H1 (cell line): Measurements from ENCODE around the gene TNS3. TPM values are rescaled to one million over a fixed set of nuclear protein-coding genes. Genes with fewer than 3 reads are reported as not detected.

Experiments used
- CTCF ChIA-PET: fragments of 300-600 bp; sonication (Branson Sonifier 250); formaldehyde crosslinking; loops from one replicate; lab custom pipeline; 2021; ENCODE audit not compliant: partially characterized antibody; lab: Charles Lee
- POLR2A ChIA-PET: fragments of 300-600 bp; sonication (Branson Sonifier 250); formaldehyde crosslinking; loops from one replicate; lab custom pipeline; 2021; ENCODE audit warnings: inconsistent platforms; ENCODE audit not compliant: partially characterized antibody; lab: Charles Lee
- DNase-seq, 2 experiments: peaks; one replicate each; pipeline versions ENCODE4 v3.0.0 to v3.0.0-alpha.2; 2010 to 2022; ENCODE audit warnings: low spot score in 2 of 2, low read depth in 1 of 2, mixed read lengths in 1 of 2
- FAIRE-seq: peaks from 2 replicates; lab custom pipeline; 2011; peaks lifted over from hg19 to GRCh38; lab: Jason Lieb, UNC
- H2AFZ ChIP-seq: 2 replicates; pipeline ENCODE4 v1.8.1; 2012; ENCODE audit warnings: low read length, inconsistent platforms
- H2AK5ac ChIP-seq: 2 replicates; pipeline ENCODE4 v1.6.1; 2013; ENCODE audit warnings: low read depth, low read length
- H2BK120ac ChIP-seq: replicated peaks from 2 replicates; pipeline ENCODE3; 2013; ENCODE audit warnings: low read depth, low read length, inconsistent platforms
- H2BK12ac ChIP-seq: 2 replicates; pipeline ENCODE4 v1.6.1; 2013; ENCODE audit warnings: low read depth, low read length
- H2BK15ac ChIP-seq: 2 replicates; pipeline ENCODE4 v1.6.1; 2013; ENCODE audit warnings: low read length
- H2BK20ac ChIP-seq: 2 replicates; pipeline ENCODE4 v1.6.1; 2013; ENCODE audit warnings: low read length
- H2BK5ac ChIP-seq: 2 replicates; pipeline ENCODE4 v1.6.1; 2013; ENCODE audit warnings: low read depth, low read length
- H3K14ac ChIP-seq: 2 replicates; pipeline ENCODE4 v1.6.1; 2013; ENCODE audit warnings: inconsistent platforms; ENCODE audit not compliant: insufficient read length
- H3K18ac ChIP-seq: 2 replicates; pipeline ENCODE4 v1.6.1; 2013; ENCODE audit warnings: low read length; ENCODE audit errors: extremely low read depth
- H3K23ac ChIP-seq: 2 replicates; pipeline ENCODE4 v1.6.1; 2013; ENCODE audit warnings: inconsistent platforms; ENCODE audit not compliant: insufficient read length
- H3K23me2 ChIP-seq: 2 replicates; pipeline ENCODE4 v1.6.1; 2013; ENCODE audit warnings: low read depth, low read length
- H3K27ac ChIP-seq: 2 replicates; pipeline ENCODE4 v1.6.1; 2011; ENCODE audit warnings: low read depth, low read length, inconsistent platforms
- H3K27me3 ChIP-seq, 4 experiments: replicated peaks in 1 of 4; 1 replicate in 1 of 4; 2 replicates in 3 of 4; pipeline versions ENCODE4 v1.6.1 to v1.8.1; 2011 to 2013; ENCODE audit warnings: low read length in 3 of 4, mild to moderate bottlenecking in 3 of 4, inconsistent platforms in 2 of 4, mixed read lengths in 2 of 4, moderate library complexity in 1 of 4; ENCODE audit not compliant: control insufficient read depth in 3 of 4, insufficient read depth in 3 of 4; ENCODE audit errors: extremely low read depth in 1 of 4
- H3K36me3 ChIP-seq, 4 experiments: 2 replicates each; pipeline versions ENCODE4 v1.6.1 to v1.8.1; 2011 to 2013; ENCODE audit warnings: mild to moderate bottlenecking in 4 of 4, low read length in 3 of 4, moderate library complexity in 2 of 4, control low read depth in 1 of 4, inconsistent platforms in 1 of 4; ENCODE audit not compliant: insufficient read depth in 4 of 4, control insufficient read depth in 2 of 4
- H3K4ac ChIP-seq: replicated peaks from 2 replicates; pipeline ENCODE3; 2013; ENCODE audit warnings: low read length, low read depth, mixed read lengths, inconsistent platforms; ENCODE audit not compliant: insufficient read length
- H3K4me1 ChIP-seq, 4 experiments: replicated peaks in 1 of 4; 1 replicate in 1 of 4; 2 replicates in 3 of 4; pipeline versions ENCODE4 v1.6.1 to v1.8.1; 2011 to 2013; ENCODE audit warnings: low read length in 3 of 4, inconsistent platforms in 2 of 4, mixed read lengths in 1 of 4; ENCODE audit not compliant: insufficient read depth in 4 of 4, control insufficient read depth in 3 of 4
- H3K4me2 ChIP-seq, 2 experiments: 2 replicates each; pipeline versions ENCODE4 v1.6.1 to v1.8.1; 2011 to 2013; ENCODE audit warnings: low read depth in 2 of 2, low read length in 2 of 2, control low read depth in 1 of 2, inconsistent platforms in 1 of 2, mild to moderate bottlenecking in 1 of 2; ENCODE audit not compliant: insufficient read depth in 1 of 2
- H3K4me3 ChIP-seq, 4 experiments: fragments of 200-600, 300-600 bp in 1 of 4; sonication (generic), shearing (Covaris generic), sonication (Bioruptor Twin) in 1 of 4; 2 replicates each; pipeline versions ENCODE4 v1.5.1 to v1.8.1; 2011 to 2016; ENCODE audit warnings: low read length in 4 of 4, low read depth in 3 of 4, control low read depth in 2 of 4, inconsistent platforms in 2 of 4, mild to moderate bottlenecking in 2 of 4, mixed read lengths in 1 of 4, moderate library complexity in 1 of 4; ENCODE audit not compliant: insufficient read depth in 2 of 4; ENCODE audit errors: extremely low read depth in 1 of 4
- H3K56ac ChIP-seq: replicated peaks from 2 replicates; pipeline ENCODE3; 2013; ENCODE audit warnings: low read depth, mild to moderate bottlenecking, mixed read lengths, low read length, inconsistent platforms; ENCODE audit not compliant: insufficient read length
- H3K79me1 ChIP-seq: 2 replicates; pipeline ENCODE4 v1.6.1; 2013; ENCODE audit warnings: low read depth, low read length, control low read depth
- H3K79me2 ChIP-seq, 2 experiments: 2 replicates each; pipeline versions ENCODE4 v1.6.1 to v1.8.1; 2012 to 2013; ENCODE audit warnings: low read length in 2 of 2, mild to moderate bottlenecking in 2 of 2, inconsistent platforms in 1 of 2; ENCODE audit not compliant: insufficient read depth in 2 of 2, control insufficient read depth in 1 of 2
- H3K9ac ChIP-seq, 4 experiments: replicated peaks in 1 of 4; 1 replicate in 1 of 4; 2 replicates in 3 of 4; pipeline versions ENCODE4 v1.6.1 to v1.8.1; 2011 to 2013; ENCODE audit warnings: low read depth in 3 of 4, low read length in 3 of 4, control low read depth in 2 of 4, mild to moderate bottlenecking in 2 of 4, moderate library complexity in 2 of 4, inconsistent platforms in 1 of 4; ENCODE audit errors: extremely low read depth in 1 of 4
- H3K9me3 ChIP-seq, 2 experiments: 2 replicates each; pipeline versions ENCODE4 v1.6.1 to v1.8.1; 2012 to 2013; ENCODE audit warnings: mild to moderate bottlenecking in 2 of 2, moderate library complexity in 2 of 2, control low read depth in 1 of 2, inconsistent platforms in 1 of 2, low read depth in 1 of 2, low read length in 1 of 2, mixed read lengths in 1 of 2; ENCODE audit not compliant: insufficient read depth in 2 of 2
- H4K20me1 ChIP-seq, 2 experiments: replicated peaks in 1 of 2; 2 replicates each; pipeline versions ENCODE3 to v1.8.1; 2011 to 2013; ENCODE audit warnings: inconsistent platforms in 2 of 2, low read length in 2 of 2, mild to moderate bottlenecking in 1 of 2; ENCODE audit not compliant: insufficient read depth in 2 of 2, control insufficient read depth in 1 of 2
- H4K5ac ChIP-seq: 2 replicates; pipeline ENCODE4 v1.6.1; 2013; ENCODE audit warnings: low read length, low read depth, mixed read lengths, inconsistent platforms; ENCODE audit not compliant: insufficient read length
- H4K8ac ChIP-seq: 2 replicates; pipeline ENCODE4 v1.8.0; 2013; ENCODE audit warnings: mild to moderate bottlenecking, moderate library complexity, low read length, inconsistent platforms; ENCODE audit not compliant: insufficient read depth; ENCODE audit errors: extremely low read depth
- H4K91ac ChIP-seq: replicated peaks from 2 replicates; pipeline ENCODE3; 2013; ENCODE audit warnings: low read length, mixed read lengths, inconsistent platforms; ENCODE audit not compliant: insufficient read length
- ASH2L ChIP-seq: fragments of 200-600, 300-600 bp; sonication (generic); IDR thresholded peaks from one replicate; pipeline ENCODE4 v1.7.1; 2017; ENCODE audit warnings: low read length
- BACH1 ChIP-seq: IDR thresholded peaks from 2 replicates; pipeline ENCODE4 v1.6.1; 2012; ENCODE audit warnings: low read length, improper control_type of control experiment
- BCL11A ChIP-seq, 2 experiments: IDR thresholded peaks; one replicate each; pipeline ENCODE4 v1.6.1; 2011; ENCODE audit warnings: low read depth in 2 of 2, low read length in 2 of 2, mild to moderate bottlenecking in 2 of 2
- EZH2 ChIP-seq: fragments of 200-600 bp; sonication (generic); IDR thresholded peaks from 2 replicates; pipeline ENCODE4 v1.7.1; 2012; ENCODE audit warnings: low read depth, mild to moderate bottlenecking, moderate library complexity, low read length, inconsistent platforms; ENCODE audit not compliant: severe bottlenecking
- FOSL1 ChIP-seq: IDR thresholded peaks from 2 replicates; pipeline ENCODE4 v1.6.1; 2011; ENCODE audit warnings: mild to moderate bottlenecking, low read depth, low read length, moderate library complexity; ENCODE audit not compliant: insufficient read depth
- NANOG ChIP-seq: IDR thresholded peaks from 2 replicates; pipeline ENCODE4 v1.6.1; 2011; ENCODE audit warnings: low read length, low read depth, mild to moderate bottlenecking, inconsistent platforms; ENCODE audit not compliant: insufficient read depth, poor library complexity, severe bottlenecking
- POU5F1 ChIP-seq: IDR thresholded peaks from 2 replicates; pipeline ENCODE4 v1.6.1; 2011; ENCODE audit warnings: low read depth, mild to moderate bottlenecking, low read length, moderate library complexity
- RXRA ChIP-seq: IDR thresholded peaks from 2 replicates; pipeline ENCODE4 v1.6.1; 2011; ENCODE audit warnings: low read depth, mild to moderate bottlenecking, low read length, moderate library complexity; ENCODE audit not compliant: insufficient read depth
- SP4 ChIP-seq: IDR thresholded peaks from 2 replicates; pipeline ENCODE4 v1.6.1; 2012; ENCODE audit warnings: low read length, inconsistent platforms
- SRF ChIP-seq: IDR thresholded peaks from 2 replicates; pipeline ENCODE4 v1.6.1; 2011; ENCODE audit warnings: mild to moderate bottlenecking, low read depth, low read length, moderate library complexity
- WGBS, 2 experiments: shearing (Covaris generic) in 1 of 2; methylation state at CpG; one replicate each; pipeline versions ENCODE4 v1.1.6 to v1.1.7; 2013 to 2015; ENCODE audit warnings: low lambda C conversion rate in 2 of 2, mixed read lengths in 2 of 2, inconsistent platforms in 1 of 2, low coverage in 1 of 2, missing lambda C conversion rate in 1 of 2; ENCODE audit not compliant: insufficient replicate concordance in 2 of 2, insufficient coverage in 1 of 2, insufficient read length in 1 of 2; ENCODE audit errors: extremely low coverage in 1 of 2, missing lambda C conversion rate in 1 of 2; 5-methylcytosine and 5-hydroxymethylcytosine counted together
- polyA plus RNA-seq, 7 experiments: library from polyadenylated mRNA; depleted of rRNA in 3 of 7; stranded (reverse) in 5 of 7; unstranded in 2 of 7; fragments of >200 nt in 5 of 7; fragments of 200-250 nt in 2 of 7; gene quantifications; 1 replicate in 5 of 7; 2 replicates in 1 of 7; 4 replicates in 1 of 7; pipeline versions ENCODE4 v1.2.1 to v1.2.3, GENCODE V29; 2011 to 2013; ENCODE audit warnings: missing spikeins in 2 of 7, mixed read lengths in 2 of 7
- total RNA-seq: library from RNA; stranded (reverse); fragmentation: NEBNext Ultra II Directional; extraction: Animal tissue kit (Norgen Biotek cat#: 25700); gene quantifications from 2 replicates; pipeline ENCODE4 v1.2.1, GENCODE V29; 2021
- TF ChIP-seq, protein P1 (sequence below): IDR thresholded peaks from 2 replicates; pipeline ENCODE4 v1.6.1; 2011; ENCODE audit warnings: low read depth, mild to moderate bottlenecking, low read length; ENCODE audit not compliant: insufficient read depth

Gene TNS3
- total and polyA plus RNA-seq, 2 of the 8 experiments (the other 6 are each of a cell fraction or from before 2014, with no cell fraction given) = 11.9 to 24.2 TPM

- Histone ChIP-seq H2AK5ac (no peak overlapping the region), H2BK5ac (no peak overlapping the region), H4K5ac (no peak overlapping the region), H3K23me2 (no peaks in the 10 kb centered on the region), H4K91ac (no peak overlapping the region), H3K27ac (no peak overlapping the region), H3K79me2 (no peaks in the 10 kb centered on the region), H4K8ac (no peak overlapping the region), H2BK15ac (no peak overlapping the region), H2AFZ (no peak overlapping the region), H3K4me1 (no peaks in the 10 kb centered on the region), H3K36me3 (peaks cover 2 to 7% (median 5%) of the 10 kb centered on the region in 4 experiments; a peak in 3 of 8 replicates), H3K27me3 (no peaks in the 10 kb centered on the region), H3K56ac (no peak overlapping the region), H3K14ac (no peak overlapping the region), H2BK20ac (no peak overlapping the region), H3K9me3 (no peaks in the 10 kb centered on the region), H2BK12ac (no peak overlapping the region), H3K4ac (no peak overlapping the region), H3K4me3 (no peak overlapping the region), H3K79me1 (no peaks in the 10 kb centered on the region), H3K4me2 (no peak overlapping the region), H2BK120ac (no peak overlapping the region), H3K9ac (no peak overlapping the region), H3K23ac (no peak overlapping the region), H4K20me1 (peaks cover 0 to 5% of the 10 kb centered on the region in 2 experiments), H3K18ac (no peak overlapping the region)
- FAIRE-seq = no peak
- 93% methylated on average over 11 of the region's 11 CpGs; no CpG with 5 or more reads in 1 of the 2 experiments for WGBS, 2 experiments
- CTCF ChIA-PET = interaction anchor here (0.6 to 3.4 kb wide), 5 partner anchors 14 to 534 kb away, joined by 3 to 19 read pairs (median 5); no protein-coding TSS in a partner anchor
- no peak for DNase-seq
- POLR2A ChIA-PET = no interaction called here
- TF ChIP-seq FOSL1 (no peak), BCL11A (IDR thresholded peaks at IDR 0.05; ENCODE audit: low read depth in 2 of 2, low read length in 2 of 2) (no peak), BACH1 (no peak), SP4 (no peak), POU5F1 (no peak), NANOG (no peak), SRF (no peak), EZH2 (no peak), ASH2L (no peak), RXRA (no peak)
- TF ChIP-seq, protein P1, sequence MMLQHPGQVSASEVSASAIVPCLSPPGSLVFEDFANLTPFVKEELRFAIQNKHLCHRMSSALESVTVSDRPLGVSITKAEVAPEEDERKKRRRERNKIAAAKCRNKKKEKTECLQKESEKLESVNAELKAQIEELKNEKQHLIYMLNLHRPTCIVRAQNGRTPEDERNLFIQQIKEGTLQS = no peak
Observed at GRCh38 chr7:47284691-47285635, 296.9 kb downstream of the TNS3 start.
